Measurements from ENCODE around the gene SPN.
"Not testable (repeated sequence)": the region's sequence is repeated elsewhere in the genome, so short reads cannot be mapped to it uniquely, and the experiment has no call there.

SPN gene

GRCh38 chr16:29708917-29709600, 46.0 kb downstream of the SPN start:
- Histone ChIP-seq H3K4me3 (ENCODE audit: low read depth, low read length) (no peak overlapping the region), H3K27me3 (no peaks in the 10 kb centered on the region)

DNA sequence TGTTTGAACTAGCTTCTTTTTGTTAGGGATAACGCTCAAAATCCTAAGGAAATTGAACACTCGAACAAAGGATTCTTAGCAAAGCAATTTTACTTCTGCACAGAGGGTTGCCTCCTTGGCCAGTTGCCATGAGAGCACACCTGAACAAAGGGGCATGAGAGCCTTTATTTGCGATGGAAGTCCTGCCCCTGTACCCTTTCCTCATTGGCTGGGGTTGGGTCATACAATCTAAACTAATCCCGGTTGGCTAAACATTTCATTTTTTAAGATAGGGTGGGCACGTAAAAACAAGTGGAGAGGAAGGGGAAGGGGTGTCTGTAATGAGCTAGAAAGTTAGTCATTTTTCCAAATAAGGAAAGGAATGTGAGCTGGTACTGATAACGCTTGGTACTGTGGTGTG, 46.6 kb downstream of the SPN start:
- not testable (repeated sequence) for H3K4me1 ChIP-seq; H3K36me3 ChIP-seq; H3K4me3 ChIP-seq (ENCODE audit: low read depth, low read length); H3K9me3 ChIP-seq; DNase-seq; H3K27me3 ChIP-seq

More at GRCh38 chr16:29708917-29709600, 46.0 kb downstream of the SPN start:
- DNase-seq, result no peak
- no peak for TF ChIP-seq CTCF (IDR thresholded peaks at IDR 0.05; ENCODE audit: low read depth, low read length)
- H3K9me3 ChIP-seq, result no peaks in the 10 kb centered on the region
- peaks cover 6% of the 10 kb centered on the region for H3K4me1 ChIP-seq
- no peaks in the 10 kb centered on the region for H3K36me3 ChIP-seq

DNA sequence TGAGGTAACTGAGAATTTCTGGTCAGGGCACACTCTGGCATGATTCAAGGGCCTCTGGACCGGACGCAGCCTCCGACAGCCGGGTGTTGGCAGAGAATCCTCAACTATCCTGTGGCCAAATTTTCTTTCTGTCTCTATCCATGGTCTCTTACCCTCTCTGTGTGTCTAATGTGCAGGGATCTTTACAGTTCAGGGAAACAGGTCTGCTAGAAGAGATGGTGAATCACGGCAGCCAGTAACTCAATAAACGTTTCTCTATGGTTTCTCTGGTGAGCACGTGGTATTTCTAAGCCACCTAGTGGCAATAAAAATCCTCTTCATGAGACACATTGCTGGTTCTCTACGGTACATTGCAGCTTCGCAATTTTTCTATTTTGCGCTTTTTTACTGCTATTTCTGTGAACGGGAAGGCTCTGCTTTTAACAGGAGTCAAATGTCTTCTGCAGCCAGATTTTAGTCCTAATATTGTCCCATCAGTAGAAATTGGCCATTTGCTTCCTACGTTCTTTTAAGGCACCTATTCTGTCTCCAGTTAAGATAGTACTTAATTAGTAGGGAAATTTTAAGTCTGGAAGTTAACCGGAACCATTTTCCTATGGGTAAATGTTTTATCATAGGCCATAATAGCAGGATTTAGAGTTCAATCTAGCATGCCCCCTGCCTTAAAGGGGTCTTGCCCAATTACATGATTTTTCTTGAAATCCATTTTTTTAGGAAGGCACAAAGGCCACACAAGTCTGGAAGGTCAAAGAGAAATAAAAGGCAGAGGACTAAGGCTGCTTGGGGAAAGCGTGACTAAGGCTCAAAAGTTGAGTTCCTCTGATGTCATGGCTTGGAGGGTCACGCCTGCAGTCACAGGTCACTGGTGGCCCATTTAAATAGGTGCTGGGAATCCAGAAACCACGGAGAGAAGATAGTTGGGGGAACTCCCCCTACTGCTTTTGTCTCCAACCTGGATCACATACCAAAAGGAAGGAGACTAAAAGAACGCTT, 47.5 kb downstream of the SPN start:
- TF ChIP-seq CTCF (IDR thresholded peaks at IDR 0.05; ENCODE audit: low read depth, low read length), result peak; percentile 81
- no peaks in the 10 kb centered on the region for H3K36me3 ChIP-seq
- H3K4me1 ChIP-seq, result peaks cover 6% of the 10 kb centered on the region
- H3K4me3 ChIP-seq (ENCODE audit: low read depth, low read length), result 0 out of 2 replicates have a peak overlapping the region, but pooled peaks have one; percentile 4
- no peaks in the 10 kb centered on the region for H3K27me3 ChIP-seq
- no peaks in the 10 kb centered on the region for H3K9me3 ChIP-seq
- DNase-seq, result peak; percentile 53

- Histone ChIP-seq H3K36me3 (no peaks in the 10 kb centered on the region), H3K27me3 (no peaks in the 10 kb centered on the region), H3K4me3 (ENCODE audit: low read depth, low read length) (no peak overlapping the region), H3K4me1 (peaks cover 6% of the 10 kb centered on the region), H3K9me3 (no peaks in the 10 kb centered on the region)
- no peak for TF ChIP-seq CTCF (IDR thresholded peaks at IDR 0.05; ENCODE audit: low read depth, low read length)
- DNase-seq, result no peak
Observed at GRCh38 chr16:29712809-29713208, 49.8 kb downstream of the SPN start.

DNA sequence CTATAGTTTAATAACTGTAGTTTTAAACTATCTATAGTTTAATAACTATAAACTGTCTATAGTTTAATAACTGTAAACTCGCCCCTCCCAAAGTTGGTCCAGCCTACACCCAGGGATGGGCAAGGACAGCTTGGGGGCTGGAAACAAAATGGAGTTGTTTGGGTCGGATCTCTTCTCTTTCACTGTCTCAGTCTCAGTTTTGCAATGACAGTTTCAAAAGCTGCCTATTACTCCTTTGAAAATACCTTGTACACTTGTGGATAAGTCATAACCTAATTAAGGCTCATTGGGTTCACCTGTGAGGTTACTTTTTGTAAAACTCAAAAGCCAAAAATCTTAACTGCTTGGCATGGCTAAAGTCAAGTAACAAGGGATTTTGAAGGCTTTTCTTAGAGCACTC, 51.3 kb downstream of the SPN start:
- Histone ChIP-seq H3K36me3 (no peaks in the 10 kb centered on the region), H3K9me3 (no peaks in the 10 kb centered on the region), H3K27me3 (no peaks in the 10 kb centered on the region), H3K4me1 (peaks cover 6% of the 10 kb centered on the region), H3K4me3 (ENCODE audit: low read depth, low read length) (no peak overlapping the region)
- no peak for DNase-seq
- no peak for TF ChIP-seq CTCF (IDR thresholded peaks at IDR 0.05; ENCODE audit: low read depth, low read length)

DNA sequence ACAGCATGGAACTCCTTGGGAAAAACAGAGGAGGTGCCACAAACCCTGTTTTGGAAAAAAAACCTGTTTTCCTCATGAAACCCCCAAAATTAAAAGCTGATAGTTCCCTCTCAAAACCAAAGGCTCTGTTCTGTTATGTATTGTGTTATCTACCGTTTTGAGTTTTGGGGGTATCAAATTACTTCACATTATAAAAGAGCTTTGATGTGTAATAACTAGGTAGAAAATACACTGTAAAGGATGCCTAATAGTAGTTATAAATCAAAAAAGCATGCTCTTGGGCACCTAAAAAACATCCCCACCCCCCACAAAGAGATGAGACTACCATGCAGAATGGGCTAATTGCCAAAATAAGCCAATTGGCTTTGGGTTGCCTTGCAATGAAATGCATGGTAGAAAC, 51.9 kb downstream of the SPN start:
- H3K27me3 ChIP-seq, result no peaks in the 10 kb centered on the region
- DNase-seq, result no peak
- no peaks in the 10 kb centered on the region for H3K9me3 ChIP-seq
- no peak for TF ChIP-seq CTCF (IDR thresholded peaks at IDR 0.05; ENCODE audit: low read depth, low read length)
- peaks cover 5% of the 10 kb centered on the region for H3K4me1 ChIP-seq
- H3K36me3 ChIP-seq, result no peaks in the 10 kb centered on the region
- no peak overlapping the region for H3K4me3 ChIP-seq (ENCODE audit: low read depth, low read length)
